G401.6 (cell line): ENCODE data around the gene MAP2K5.

Source experiments
- FAIRE-seq: peaks from 2 replicates; lab custom pipeline; 2012; peaks lifted over from hg19 to GRCh38; lab: Jason Lieb, UNC

Gene MAP2K5

DNA sequence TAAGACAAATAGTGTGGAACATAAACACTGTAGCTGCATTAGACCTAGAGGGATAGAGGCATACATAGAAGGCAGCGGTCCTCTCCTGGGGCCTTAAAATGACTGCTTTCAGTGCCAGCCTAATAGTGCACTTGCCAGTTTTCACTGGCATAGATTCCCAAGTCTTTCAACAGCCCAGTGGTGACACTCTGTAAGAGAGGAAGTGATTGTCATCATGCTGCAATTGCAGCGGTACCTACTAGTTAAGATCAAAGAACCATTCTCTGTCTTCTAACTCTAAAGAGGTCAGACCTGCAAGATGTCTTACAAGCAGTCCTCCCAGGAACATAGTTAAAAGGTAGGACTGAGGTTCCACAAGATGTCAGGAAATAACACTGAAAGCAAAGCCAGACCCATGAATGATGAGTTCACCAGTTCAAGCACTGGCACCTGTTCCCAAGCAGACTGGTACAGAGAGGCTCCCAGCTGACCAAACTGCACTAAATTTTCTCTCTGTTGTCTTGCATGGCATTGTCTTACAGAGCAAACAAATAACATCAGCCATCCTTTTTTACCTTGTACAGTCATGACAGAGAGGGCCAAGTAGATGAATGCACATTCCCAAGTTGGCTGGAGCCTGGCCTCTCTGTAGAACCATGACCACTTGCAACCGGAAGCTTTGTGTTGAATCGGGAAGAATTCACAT, 182.3 kb downstream of the MAP2K5 start:
- FAIRE-seq, result no peak

- FAIRE-seq, result no peak
These were observed 187.6 kb downstream of the MAP2K5 start for GRCh38 chr15:67730135-67730534.

GRCh38 chr15:67731112-67731721, 188.7 kb downstream of the MAP2K5 start:
- FAIRE-seq, result no peak

- no peak for FAIRE-seq
These were observed 189.7 kb downstream of the MAP2K5 start for GRCh38 chr15:67732164-67732563.

- FAIRE-seq, result no peak
These were observed 190.3 kb downstream of the MAP2K5 start for GRCh38 chr15:67732671-67733374.

GRCh38 chr15:67735896-67736295, 193.4 kb downstream of the MAP2K5 start:
- FAIRE-seq, result no peak

- FAIRE-seq, result no peak
These were observed 194.3 kb downstream of the MAP2K5 start for GRCh38 chr15:67736810-67737209.

GRCh38 chr15:67738056-67738455, 195.6 kb downstream of the MAP2K5 start:
- no peak for FAIRE-seq

DNA sequence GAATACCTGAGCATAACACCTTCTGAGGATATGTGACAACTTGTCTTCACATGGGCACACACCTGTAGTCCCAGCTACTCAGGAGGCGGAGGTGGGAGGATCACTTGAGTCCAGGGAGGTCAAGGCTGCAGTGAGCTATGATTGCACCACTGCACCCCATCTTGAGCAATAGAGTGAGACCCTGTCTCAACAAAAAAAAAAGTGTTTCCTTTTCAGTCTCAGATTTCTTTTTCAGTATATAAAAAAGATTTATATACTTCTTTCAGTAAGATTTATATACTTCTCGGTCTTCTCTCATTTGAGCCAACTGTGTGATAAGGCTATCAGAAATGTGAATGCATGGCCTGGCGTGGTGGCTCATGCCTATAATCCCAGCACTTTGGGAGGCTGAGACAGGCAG, 197.9 kb downstream of the MAP2K5 start:
- FAIRE-seq, result no peak

- FAIRE-seq, result no peak
These were observed 198.8 kb downstream of the MAP2K5 start for GRCh38 chr15:67741308-67741707.

GRCh38 chr15:67743558-67743957, 201.1 kb downstream of the MAP2K5 start:
- FAIRE-seq, result no peak

DNA sequence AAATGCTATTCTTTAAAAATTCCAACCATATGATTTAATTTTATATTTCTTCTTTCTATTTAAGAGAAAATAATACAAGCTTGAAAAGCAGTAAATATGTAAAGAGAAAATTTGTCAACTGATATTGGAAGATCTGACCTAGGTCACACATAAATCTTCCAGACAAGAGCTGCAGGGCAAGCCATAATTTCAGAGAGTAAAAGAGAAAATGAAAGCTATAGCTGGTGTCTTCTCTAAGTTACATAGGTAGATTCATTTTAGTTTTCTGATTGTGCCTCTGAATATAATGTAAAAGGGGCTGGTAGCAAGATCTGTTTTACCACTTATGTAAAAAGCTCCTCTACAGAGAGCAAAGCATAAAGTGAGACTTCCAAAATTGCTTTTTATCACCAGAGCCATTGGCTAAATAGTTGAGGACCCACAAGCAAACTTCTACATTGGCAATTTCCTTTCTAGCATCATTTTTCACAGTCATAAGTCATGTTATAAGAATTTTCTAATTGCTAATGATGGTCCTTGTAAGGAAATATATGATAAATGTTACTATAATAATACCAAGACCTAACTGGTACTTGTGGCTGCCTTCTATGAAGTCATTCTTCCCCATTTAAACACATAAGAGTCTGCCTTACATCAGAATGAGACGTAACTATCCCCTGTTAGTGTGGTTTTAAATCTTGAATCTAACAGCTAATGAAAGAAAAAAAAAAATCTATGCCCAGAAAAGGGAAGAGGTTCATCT, 202.0 kb downstream of the MAP2K5 start:
- no peak for FAIRE-seq

DNA sequence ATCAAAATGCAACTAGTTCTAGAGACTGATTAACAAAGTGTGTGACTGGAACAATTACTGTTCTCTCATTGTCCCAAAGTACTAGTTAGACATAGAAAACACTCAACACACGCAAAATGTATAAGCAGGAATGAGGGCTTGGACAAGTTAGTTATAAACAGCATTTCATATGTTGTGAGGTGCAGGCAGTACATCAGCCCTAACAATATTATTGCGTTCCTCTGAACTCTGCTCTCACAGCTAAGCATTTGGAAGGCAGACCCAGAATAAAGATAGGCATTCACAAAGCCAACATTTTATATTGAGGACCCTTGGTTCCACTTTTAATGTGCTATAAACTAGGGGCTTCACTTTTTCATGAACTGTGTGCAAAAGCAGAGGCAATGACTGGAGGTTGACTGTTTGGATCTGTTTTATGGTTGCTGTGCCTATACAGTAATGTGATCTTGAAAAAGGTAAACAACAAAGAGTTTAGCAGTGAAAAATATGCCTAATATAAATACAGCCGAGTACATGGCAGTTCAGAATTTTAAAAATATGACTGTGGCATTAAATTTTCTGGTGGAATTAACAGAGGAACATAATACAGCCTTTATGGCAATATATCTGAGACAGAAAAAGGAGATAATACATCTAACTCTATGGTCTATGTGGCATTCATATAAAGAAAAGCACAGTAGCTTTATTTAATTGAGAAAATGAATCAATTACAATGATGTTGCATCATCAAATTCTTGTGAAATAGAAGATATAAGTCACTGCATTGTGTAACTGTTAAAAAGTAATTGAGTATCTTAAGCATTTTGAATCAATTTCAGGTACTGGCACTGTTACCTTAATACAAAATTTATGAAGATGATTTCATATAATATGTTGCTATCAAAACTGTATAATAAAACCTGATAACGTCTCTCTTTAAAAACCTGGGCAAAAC, 202.8 kb downstream of the MAP2K5 start:
- FAIRE-seq, result no peak

DNA sequence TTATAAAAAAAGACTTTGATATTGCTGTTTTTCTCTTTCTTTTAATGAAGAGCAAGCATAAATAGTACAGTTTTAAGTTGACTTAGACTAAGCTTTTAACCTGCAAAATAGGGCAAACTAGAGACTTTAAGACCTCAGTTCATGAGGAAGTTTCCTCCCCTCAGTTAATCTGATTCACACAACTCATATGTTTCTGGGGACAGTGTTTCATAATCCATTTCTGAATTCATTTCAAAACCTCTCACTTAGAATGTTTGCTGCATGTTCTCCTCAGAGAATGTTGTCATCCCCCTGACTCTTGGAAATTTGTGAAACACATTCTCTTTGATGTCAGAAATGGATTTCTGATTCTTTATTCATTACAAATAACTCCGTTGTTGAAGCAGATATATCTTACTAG, 203.5 kb downstream of the MAP2K5 start:
- no peak for FAIRE-seq

- FAIRE-seq, result no peak
These were observed 203.9 kb downstream of the MAP2K5 start for GRCh38 chr15:67746450-67746849.

GRCh38 chr15:67747921-67748320, 205.4 kb downstream of the MAP2K5 start:
- FAIRE-seq, result no peak

- no peak for FAIRE-seq
These were observed 207.9 kb downstream of the MAP2K5 start for GRCh38 chr15:67750371-67750770.

DNA sequence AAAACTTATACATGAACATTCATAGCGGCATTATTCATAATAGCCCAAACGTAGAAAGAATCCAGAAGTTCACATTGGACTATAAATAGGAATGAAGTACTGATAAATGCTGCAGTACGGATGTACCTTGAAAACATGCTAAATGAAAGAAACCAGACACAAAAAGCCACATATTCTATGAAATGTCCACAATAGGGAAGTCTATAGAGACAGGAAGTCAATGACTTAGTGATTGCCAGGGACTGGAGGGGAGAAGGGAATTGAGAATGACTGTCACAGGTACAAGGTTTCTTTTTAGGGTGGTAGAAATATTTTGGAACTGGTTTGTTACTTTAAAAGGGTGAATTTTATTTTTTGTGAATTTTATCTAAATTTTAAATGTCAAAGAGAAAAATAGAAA, 211.4 kb downstream of the MAP2K5 start:
- FAIRE-seq, result no peak

DNA sequence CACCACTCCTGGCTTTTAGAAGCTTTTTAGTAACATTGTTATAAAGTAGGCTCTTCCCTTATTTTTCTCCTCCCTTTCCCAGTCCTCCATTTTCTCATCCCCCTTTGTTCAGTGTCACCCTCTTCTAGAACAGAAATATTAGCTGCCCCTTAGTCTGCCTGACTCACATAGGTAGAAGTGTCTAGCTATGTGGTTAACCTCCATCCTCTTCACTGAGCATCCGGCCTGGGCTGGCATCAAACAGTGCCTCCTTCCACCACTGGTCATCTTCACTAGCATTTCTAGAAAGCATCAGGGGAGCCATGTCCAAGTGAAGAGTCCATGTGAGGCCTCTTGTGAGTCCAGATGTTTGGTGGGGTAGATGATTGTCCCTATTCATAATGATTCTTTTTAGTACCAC, 212.8 kb downstream of the MAP2K5 start:
- no peak for FAIRE-seq

GRCh38 chr15:67755936-67756335, 213.4 kb downstream of the MAP2K5 start:
- no peak for FAIRE-seq

DNA sequence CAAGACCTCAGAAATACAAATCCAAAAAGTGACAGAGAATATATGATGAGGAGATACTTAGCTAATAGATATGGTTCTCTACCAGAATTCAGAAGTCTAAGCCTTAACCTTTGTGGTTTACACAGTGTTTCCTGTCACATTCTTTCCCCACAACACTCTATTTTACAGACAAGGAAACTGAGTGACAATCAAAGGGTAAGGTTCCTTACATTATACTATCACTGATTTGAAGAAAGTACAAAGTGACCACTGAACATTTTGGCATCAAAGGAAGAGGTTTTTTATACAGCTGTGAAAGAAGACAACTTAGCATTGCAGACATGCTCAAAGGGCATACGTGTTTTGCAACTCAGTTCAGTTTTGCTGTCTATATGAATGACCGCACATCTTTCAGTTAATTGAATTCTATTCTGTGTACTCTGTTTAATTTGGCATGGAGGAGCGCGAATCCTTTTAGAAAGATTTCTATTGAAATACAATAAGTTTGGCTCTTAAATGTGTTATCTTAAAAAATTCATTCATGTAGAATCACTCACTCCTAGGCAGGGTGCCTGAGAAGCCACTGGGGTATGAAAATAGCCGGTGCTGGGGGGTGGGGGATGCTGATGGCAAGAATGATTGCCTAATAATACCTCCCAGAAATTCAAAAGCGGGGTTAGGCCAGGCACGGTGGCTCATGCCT, 216.3 kb downstream of the MAP2K5 start:
- no peak for FAIRE-seq
